HepG2 (cell line): ENCODE results near the gene PCOLCE2. TPM values are rescaled to one million over a fixed set of nuclear protein-coding genes. Genes with fewer than 3 reads are reported as not detected.

Experiments
- ATAC-seq: fragments of 200-7000 bp; cut with Tn5 transposase; 3 replicates; pipeline ENCODE4 v1.9.1; 2020; ENCODE audit warnings: mild to moderate bottlenecking, moderate library complexity
- BruUV-seq: library from RNA; stranded (reverse); fragments of 400-500 nt; replicated peaks from 2 replicates; lab custom pipeline; 2021; lab: Mats Ljungman, UMichigan
- CTCF ChIA-PET: fragments of 300-600 bp; formaldehyde crosslinking; extraction: SDS; loops from one replicate; lab custom pipeline; 2021; ENCODE audit warnings: low total read pairs, inconsistent platforms, low intra/inter-chr PET ratio; lab: Yijun Ruan, JAX
- POLR2A ChIA-PET: fragments of 350-600 bp; sonication (Branson Sonifier 250); formaldehyde crosslinking; loops from one replicate; lab custom pipeline; 2020; ENCODE audit warnings: antibody characterized with exemption, inconsistent platforms; lab: Yijun Ruan, JAX
- DNase-seq: peaks from one replicate; pipeline ENCODE4 v3.0.0-alpha.2; 2015; ENCODE audit warnings: low spot score
- FAIRE-seq: peaks from 3 replicates; lab custom pipeline; 2011; peaks lifted over from hg19 to GRCh38; lab: Jason Lieb, UNC
- H2AFZ ChIP-seq: one replicate; pipeline ENCODE4 v1.6.1; 2011; ENCODE audit warnings: low read length, inconsistent platforms
- H3K27ac ChIP-seq: fragments of 300-600 bp; 3 replicates; pipeline ENCODE4 v1.8.0; 2011; ENCODE audit warnings: mixed run types, mild to moderate bottlenecking, mixed read lengths, low read length, inconsistent platforms; ENCODE audit not compliant: insufficient read depth; ENCODE audit errors: extremely low read length
- H3K27me3 ChIP-seq, 2 experiments: fragments of 200-600 bp in 1 of 2; 2 replicates in 1 of 2; 3 replicates in 1 of 2; pipeline versions ENCODE4 v1.6.0 to v1.8.0; 2011; ENCODE audit warnings: low read length in 2 of 2, mild to moderate bottlenecking in 2 of 2, moderate library complexity in 2 of 2, inconsistent platforms in 1 of 2; ENCODE audit not compliant: insufficient read depth in 2 of 2, control insufficient read depth in 1 of 2
- H3K36me3 ChIP-seq, 2 experiments: fragments of 200-600 bp in 1 of 2; replicated peaks in 1 of 2; 2 replicates in 1 of 2; 3 replicates in 1 of 2; pipeline versions ENCODE4 v1.5.1 to v1.8.0; 2011; ENCODE audit warnings: low read length in 2 of 2, inconsistent platforms in 1 of 2; ENCODE audit not compliant: insufficient read depth in 2 of 2, control insufficient read depth in 1 of 2
- H3K4me1 ChIP-seq: 2 replicates; pipeline ENCODE4 v1.5.1; 2012; ENCODE audit warnings: low read length, inconsistent platforms; ENCODE audit not compliant: insufficient read depth
- H3K4me2 ChIP-seq: 2 replicates; pipeline ENCODE4 v1.6.0; 2011; ENCODE audit warnings: low read depth, low read length, inconsistent platforms
- H3K4me3 ChIP-seq, 3 experiments: fragments of 200-600 bp in 1 of 3; sonication (generic), shearing (Covaris generic) in 1 of 3; replicated peaks in 1 of 3; 2 replicates each; pipeline ENCODE4 v1.5.1; 2011 to 2016; ENCODE audit warnings: low read length in 3 of 3, inconsistent platforms in 2 of 3, low read depth in 2 of 3, mild to moderate bottlenecking in 2 of 3, control low read depth in 1 of 3, mixed read lengths in 1 of 3; ENCODE audit not compliant: insufficient read depth in 1 of 3
- H3K79me2 ChIP-seq: one replicate; pipeline ENCODE4 v1.6.1; 2011; ENCODE audit warnings: low read length, inconsistent platforms; ENCODE audit not compliant: insufficient read depth
- H3K9ac ChIP-seq: 2 replicates; pipeline ENCODE4 v1.6.0; 2011; ENCODE audit warnings: mild to moderate bottlenecking, low read depth, low read length, inconsistent platforms; ENCODE audit not compliant: insufficient read depth
- H3K9me3 ChIP-seq: 2 replicates; pipeline ENCODE4 v1.5.1; 2012; ENCODE audit warnings: mild to moderate bottlenecking, low read length
- H4K20me1 ChIP-seq: 2 replicates; pipeline ENCODE4 v1.6.0; 2011; ENCODE audit warnings: inconsistent platforms, mild to moderate bottlenecking, low read length, moderate library complexity; ENCODE audit not compliant: insufficient read depth
- CENPX ChIP-seq: sonication (generic); formaldehyde crosslinking; IDR thresholded peaks from 2 replicates; pipeline ENCODE4 v1.9.0; 2021; ENCODE audit warnings: mild to moderate bottlenecking, missing genetic modification reagents, moderate library complexity
- FOXA1 ChIP-seq, 2 experiments: fragments of 450-650 bp in 1 of 2; sonication (generic) in 1 of 2; formaldehyde crosslinking in 1 of 2; IDR thresholded peaks; 2 replicates each; pipeline versions ENCODE4 v1.4.0 to v1.6.1; 2016 to 2020; ENCODE audit warnings: missing genetic modification reagents in 1 of 2
- FOXA3 ChIP-seq: IDR thresholded peaks from 2 replicates; pipeline ENCODE4 v1.6.1; 2016; ENCODE audit warnings: missing genetic modification reagents, missing compliant biosample characterization
- HOXA9 ChIP-seq: sonication (generic); formaldehyde crosslinking; IDR thresholded peaks from 2 replicates; pipeline ENCODE4 v1.8.1; 2022; ENCODE audit warnings: missing genetic modification reagents, mild to moderate bottlenecking, moderate library complexity, borderline replicate concordance
- MTF2 ChIP-seq: sonication (generic); formaldehyde crosslinking; IDR thresholded peaks from 2 replicates; pipeline ENCODE4 v1.5.0; 2020; ENCODE audit warnings: missing genetic modification reagents, borderline replicate concordance
- PCBP1 ChIP-seq: fragments of 200-400 bp; formaldehyde crosslinking; IDR thresholded peaks from 2 replicates; pipeline ENCODE4 v1.6.1; 2017; ENCODE audit warnings: mild to moderate bottlenecking, low read depth, low read length, borderline replicate concordance
- SAP130 ChIP-seq: IDR thresholded peaks from 2 replicates; pipeline ENCODE4 v1.6.1; 2016; ENCODE audit warnings: low read depth
- ZBTB7A ChIP-seq: sonication (generic); formaldehyde crosslinking; IDR thresholded peaks from 2 replicates; pipeline ENCODE4 v1.8.0; 2022; ENCODE audit warnings: mild to moderate bottlenecking, missing genetic modification reagents
- ZNF44 ChIP-seq: sonication (generic); formaldehyde crosslinking; IDR thresholded peaks from 2 replicates; pipeline ENCODE4 v1.5.1; 2020; ENCODE audit warnings: mild to moderate bottlenecking, missing genetic modification reagents
- ZNF569 ChIP-seq: sonication (generic); formaldehyde crosslinking; IDR thresholded peaks from 2 replicates; pipeline ENCODE4 v1.5.0; 2020; ENCODE audit warnings: mild to moderate bottlenecking, missing genetic modification reagents, moderate library complexity, borderline replicate concordance
- ZNF782 ChIP-seq: sonication (generic); formaldehyde crosslinking; IDR thresholded peaks from 2 replicates; pipeline ENCODE4 v1.4.0; 2020; ENCODE audit warnings: missing genetic modification reagents, mild to moderate bottlenecking, borderline replicate concordance
- ZNF788 ChIP-seq: sonication (generic); formaldehyde crosslinking; IDR thresholded peaks from 2 replicates; pipeline ENCODE4 v1.5.0; 2020; ENCODE audit warnings: mild to moderate bottlenecking, missing genetic modification reagents, borderline replicate concordance
- WGBS: methylation state at CpG from one replicate; pipeline ENCODE4 v1.1.6; 2017; ENCODE audit warnings: low lambda C conversion rate; 5-methylcytosine and 5-hydroxymethylcytosine counted together
- in situ Hi-C: cut with HindIII; loops from 2 replicates; pipeline ENCODE4 v1.10.0; 2017; ENCODE audit warnings: low pct_unique_long_range_greater_than_20kb; ENCODE audit not compliant: extremely low pct_ligation_motif_present
- intact Hi-C: fragments of 100-400 bp; cut with micrococcal nuclease; formaldehyde crosslinking; loops from one replicate; pipeline ENCODE4 v1.10.0; 2022; ENCODE audit not compliant: unreplicated experiment
- polyA plus RNA-seq, 8 experiments: library from polyadenylated mRNA; depleted of rRNA in 3 of 8; stranded (reverse) in 7 of 8; unstranded in 1 of 8; fragments of >200 nt; fragmentation: Illumina TruSeq in 4 of 8; extraction: Trizol in 4 of 8; gene quantifications; 2 replicates each; pipeline versions ENCODE4 v1.2.1 to v1.2.3, GENCODE V29; 2011 to 2016; ENCODE audit warnings: low read depth in 4 of 8, missing spikeins in 1 of 8, mixed read lengths in 1 of 8; ENCODE audit not compliant: insufficient read depth in 1 of 8
- total RNA-seq, 5 experiments: library from RNA; depleted of rRNA; stranded (reverse); fragments of >200 nt; fragmentation: Illumina TruSeq; extraction: Trizol; gene quantifications; 2 replicates each; pipeline ENCODE4 v1.2.3, GENCODE V29; 2016; ENCODE audit warnings: low read depth in 1 of 5
- TF ChIP-seq, protein P1 (sequence below), 2 experiments: IDR thresholded peaks; 2 replicates each; pipeline ENCODE4 v1.6.1; 2011 to 2012; ENCODE audit warnings: low read length in 2 of 2, borderline replicate concordance in 1 of 2, low read depth in 1 of 2, mild to moderate bottlenecking in 1 of 2, moderate library complexity in 1 of 2
- TF ChIP-seq, protein P2 (sequence below): sonication (generic); formaldehyde crosslinking; IDR thresholded peaks from 2 replicates; pipeline ENCODE4 v1.4.0; 2020; ENCODE audit warnings: missing genetic modification reagents

Gene PCOLCE2
- total and polyA plus RNA-seq, 2 of the 13 experiments (the other 11 are each of a cell fraction or from before 2014, with no cell fraction given): 0.71 to 2.0 TPM

DNA sequence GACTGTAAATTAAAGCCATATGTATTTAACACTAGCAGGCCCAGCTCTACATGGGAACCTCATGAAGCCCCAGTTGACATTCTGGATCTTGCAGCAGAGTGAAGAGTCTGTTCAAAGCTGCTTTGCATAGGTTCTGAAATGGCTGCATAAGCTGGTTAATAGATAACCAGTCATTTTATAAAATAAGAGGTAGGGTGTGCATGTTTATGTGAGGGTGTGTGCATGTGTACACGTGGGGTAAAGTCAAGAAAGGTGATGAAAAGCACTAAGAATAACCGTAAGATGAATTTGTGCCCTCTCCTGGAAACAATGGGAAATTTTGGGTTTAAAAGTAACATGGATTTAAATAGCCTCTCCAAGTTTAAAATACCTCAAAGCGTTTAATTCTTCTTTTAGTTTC is 41.6 kb upstream of the PCOLCE2 start:
- ChIA-PET POLR2A (interaction anchor here (1.3 to 3.2 kb wide), 3 partner anchors 10 to 34 kb away, joined by 5 to 31 read pairs (median 8); no protein-coding TSS in a partner anchor), CTCF (interaction anchor here (1.4 to 4.4 kb wide), 4 partner anchors 56 to 102 kb away, joined by 4 to 67 read pairs (median 20); no protein-coding TSS in a partner anchor)
- Histone ChIP-seq H3K9ac (no peak overlapping the region), H3K79me2 (no peaks in the 10 kb centered on the region), H2AFZ (no peak overlapping the region), H3K4me2 (no peak overlapping the region), H3K27ac (no peak overlapping the region), H3K9me3 (no peaks in the 10 kb centered on the region), H3K36me3 (no peaks in the 10 kb centered on the region), H3K4me3 (no peak overlapping the region), H4K20me1 (no peaks in the 10 kb centered on the region), H3K4me1 (peaks cover 59% of the 10 kb centered on the region), H3K27me3 (peaks cover 0 to 18% of the 10 kb centered on the region in 2 experiments; a peak in 3 of 5 replicates)
- in situ Hi-C loops: no loop called here
- FAIRE-seq: no peak
- intact Hi-C loops: no loop called here
- BruUV-seq: no TSS peak
- no peak for TF ChIP-seq HOXA9 (CRISPR knock-in tag)
- no peak for TF ChIP-seq ZNF782 (CRISPR knock-in tag)
- TF ChIP-seq FOXA1 (IDR thresholded peaks at IDR 0.05): no peak
- TF ChIP-seq FOXA1 (CRISPR knock-in tag; IDR thresholded peaks at IDR 0.05): 0 out of 2 replicates have a peak, but pooled peaks have one; percentile 11
- TF ChIP-seq ZNF788: no peak
- TF ChIP-seq, protein P1, sequence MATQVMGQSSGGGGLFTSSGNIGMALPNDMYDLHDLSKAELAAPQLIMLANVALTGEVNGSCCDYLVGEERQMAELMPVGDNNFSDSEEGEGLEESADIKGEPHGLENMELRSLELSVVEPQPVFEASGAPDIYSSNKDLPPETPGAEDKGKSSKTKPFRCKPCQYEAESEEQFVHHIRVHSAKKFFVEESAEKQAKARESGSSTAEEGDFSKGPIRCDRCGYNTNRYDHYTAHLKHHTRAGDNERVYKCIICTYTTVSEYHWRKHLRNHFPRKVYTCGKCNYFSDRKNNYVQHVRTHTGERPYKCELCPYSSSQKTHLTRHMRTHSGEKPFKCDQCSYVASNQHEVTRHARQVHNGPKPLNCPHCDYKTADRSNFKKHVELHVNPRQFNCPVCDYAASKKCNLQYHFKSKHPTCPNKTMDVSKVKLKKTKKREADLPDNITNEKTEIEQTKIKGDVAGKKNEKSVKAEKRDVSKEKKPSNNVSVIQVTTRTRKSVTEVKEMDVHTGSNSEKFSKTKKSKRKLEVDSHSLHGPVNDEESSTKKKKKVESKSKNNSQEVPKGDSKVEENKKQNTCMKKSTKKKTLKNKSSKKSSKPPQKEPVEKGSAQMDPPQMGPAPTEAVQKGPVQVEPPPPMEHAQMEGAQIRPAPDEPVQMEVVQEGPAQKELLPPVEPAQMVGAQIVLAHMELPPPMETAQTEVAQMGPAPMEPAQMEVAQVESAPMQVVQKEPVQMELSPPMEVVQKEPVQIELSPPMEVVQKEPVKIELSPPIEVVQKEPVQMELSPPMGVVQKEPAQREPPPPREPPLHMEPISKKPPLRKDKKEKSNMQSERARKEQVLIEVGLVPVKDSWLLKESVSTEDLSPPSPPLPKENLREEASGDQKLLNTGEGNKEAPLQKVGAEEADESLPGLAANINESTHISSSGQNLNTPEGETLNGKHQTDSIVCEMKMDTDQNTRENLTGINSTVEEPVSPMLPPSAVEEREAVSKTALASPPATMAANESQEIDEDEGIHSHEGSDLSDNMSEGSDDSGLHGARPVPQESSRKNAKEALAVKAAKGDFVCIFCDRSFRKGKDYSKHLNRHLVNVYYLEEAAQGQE (IDR thresholded peaks at IDR 0.05; ENCODE audit: borderline replicate concordance in 1 of 2, low read depth in 1 of 2, low read length in 2 of 2): no peak
- no peak for TF ChIP-seq CENPX (CRISPR knock-in tag)
- TF ChIP-seq, protein P2, sequence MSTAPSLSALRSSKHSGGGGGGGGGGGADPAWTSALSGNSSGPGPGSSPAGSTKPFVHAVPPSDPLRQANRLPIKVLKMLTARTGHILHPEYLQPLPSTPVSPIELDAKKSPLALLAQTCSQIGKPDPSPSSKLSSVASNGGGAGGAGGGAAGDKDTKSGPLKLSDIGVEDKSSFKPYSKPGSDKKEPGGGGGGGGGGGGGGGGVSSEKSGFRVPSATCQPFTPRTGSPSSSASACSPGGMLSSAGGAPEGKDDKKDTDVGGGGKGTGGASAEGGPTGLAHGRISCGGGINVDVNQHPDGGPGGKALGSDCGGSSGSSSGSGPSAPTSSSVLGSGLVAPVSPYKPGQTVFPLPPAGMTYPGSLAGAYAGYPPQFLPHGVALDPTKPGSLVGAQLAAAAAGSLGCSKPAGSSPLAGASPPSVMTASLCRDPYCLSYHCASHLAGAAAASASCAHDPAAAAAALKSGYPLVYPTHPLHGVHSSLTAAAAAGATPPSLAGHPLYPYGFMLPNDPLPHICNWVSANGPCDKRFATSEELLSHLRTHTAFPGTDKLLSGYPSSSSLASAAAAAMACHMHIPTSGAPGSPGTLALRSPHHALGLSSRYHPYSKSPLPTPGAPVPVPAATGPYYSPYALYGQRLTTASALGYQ (CRISPR knock-in tag): no peak
- TF ChIP-seq ZNF44 (CRISPR knock-in tag): no peak
- no peak for TF ChIP-seq ZNF569
- TF ChIP-seq ZBTB7A (CRISPR knock-in tag): no peak
- TF ChIP-seq MTF2 (CRISPR knock-in tag): no peak
- peak; percentile 27; the same call in 1 of the 2 replicates for TF ChIP-seq FOXA3 (CRISPR knock-in tag)
- TF ChIP-seq PCBP1: no peak
- TF ChIP-seq SAP130: 0 out of 2 replicates have a peak, but pooled peaks have one; percentile 18
- ATAC-seq: peak; percentile 35
- 44% methylated on average over 3 of the region's 3 CpGs for WGBS
- no peak for DNase-seq
